NOMO-1 treated with DMSO at 0.1 percent for 48 hours (cell line): ENCODE results near the gene INO80C.

Experiments
- DNase-seq: peaks from one replicate; lab custom pipeline; 2025; ENCODE audit not compliant: unreplicated experiment; lab: John Stamatoyannopoulos, UW

The INO80C gene

DNA sequence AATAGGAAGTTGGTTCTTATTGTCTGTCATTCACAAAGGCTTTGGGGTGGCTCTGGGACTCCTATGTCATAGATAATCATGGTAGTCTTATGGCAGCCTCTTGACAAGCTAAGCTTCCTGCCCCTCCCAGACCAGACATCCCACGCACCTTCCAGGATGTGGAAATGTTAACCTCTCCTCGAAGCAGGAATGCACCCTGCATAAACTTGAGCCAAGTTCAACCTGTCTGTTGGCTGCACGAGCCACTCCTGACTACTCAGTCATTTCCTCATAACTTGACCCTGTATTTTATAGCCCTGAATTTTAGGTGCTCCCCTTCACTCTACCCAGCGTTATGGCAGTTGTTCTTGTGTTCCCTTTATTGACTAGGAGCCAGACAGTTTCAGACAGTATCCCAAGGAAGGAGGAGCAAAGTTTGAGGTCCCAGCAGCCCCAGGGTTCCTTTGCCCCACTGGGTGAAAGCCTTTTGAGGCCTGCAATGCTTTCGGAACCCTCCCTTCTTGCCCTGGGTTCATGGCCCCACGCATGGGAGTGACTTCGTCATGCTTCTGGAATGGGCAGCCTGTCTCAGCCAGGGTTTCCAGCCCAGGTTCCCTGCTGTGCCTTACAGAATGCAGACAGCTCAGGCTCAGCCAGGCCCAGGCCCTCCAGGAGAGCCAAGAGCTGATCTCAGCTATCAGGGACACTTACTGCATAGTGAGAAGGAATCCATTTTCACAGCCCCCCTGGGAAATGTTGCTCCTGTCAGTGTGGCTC, 15.6 kb upstream of the INO80C start:
- DNase-seq: no peak

- DNase-seq: no peak
These were observed 15.0 kb upstream of the INO80C start for GRCh38 chr18:35512761-35513160.

DNA sequence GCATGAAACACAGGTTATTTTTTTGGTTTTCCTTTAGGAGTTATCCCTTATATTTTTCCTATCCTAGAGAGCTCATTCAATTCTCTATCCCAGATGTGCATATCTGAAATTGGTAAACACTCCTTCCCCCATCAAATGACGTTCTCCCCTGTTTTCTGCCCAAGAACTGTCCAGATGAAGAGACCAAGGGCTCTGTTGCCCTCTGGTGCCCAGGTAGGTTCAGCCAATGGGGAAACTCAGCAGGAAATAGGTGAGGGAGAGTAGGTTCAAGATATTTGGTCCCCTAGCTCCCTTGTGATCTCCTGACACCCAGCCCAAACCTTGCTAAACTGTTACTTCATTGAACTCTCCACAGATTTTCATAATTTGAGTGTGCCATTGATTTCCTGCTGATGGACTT, 14.1 kb upstream of the INO80C start:
- DNase-seq: no peak

DNA sequence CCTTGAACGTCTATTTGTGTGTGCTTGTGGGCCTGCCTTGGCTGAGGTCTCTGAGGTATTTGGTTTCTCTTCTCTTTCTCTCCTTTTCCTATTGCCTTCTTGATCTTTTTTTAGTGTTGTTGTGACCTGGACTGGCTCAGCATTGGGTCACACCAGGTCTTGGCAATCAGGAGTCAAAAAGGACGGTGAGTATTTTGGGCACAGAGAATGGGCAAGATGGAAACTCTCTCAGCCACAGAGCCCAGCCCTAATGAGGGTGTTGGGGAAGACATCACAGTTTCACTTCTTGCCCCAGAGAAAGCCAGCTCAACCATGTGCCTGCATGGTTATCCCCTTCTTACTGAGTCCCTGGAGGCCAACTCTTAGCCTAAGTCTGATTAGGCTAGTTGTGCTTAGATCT, 13.7 kb upstream of the INO80C start:
- peak; percentile 35 for DNase-seq

DNA sequence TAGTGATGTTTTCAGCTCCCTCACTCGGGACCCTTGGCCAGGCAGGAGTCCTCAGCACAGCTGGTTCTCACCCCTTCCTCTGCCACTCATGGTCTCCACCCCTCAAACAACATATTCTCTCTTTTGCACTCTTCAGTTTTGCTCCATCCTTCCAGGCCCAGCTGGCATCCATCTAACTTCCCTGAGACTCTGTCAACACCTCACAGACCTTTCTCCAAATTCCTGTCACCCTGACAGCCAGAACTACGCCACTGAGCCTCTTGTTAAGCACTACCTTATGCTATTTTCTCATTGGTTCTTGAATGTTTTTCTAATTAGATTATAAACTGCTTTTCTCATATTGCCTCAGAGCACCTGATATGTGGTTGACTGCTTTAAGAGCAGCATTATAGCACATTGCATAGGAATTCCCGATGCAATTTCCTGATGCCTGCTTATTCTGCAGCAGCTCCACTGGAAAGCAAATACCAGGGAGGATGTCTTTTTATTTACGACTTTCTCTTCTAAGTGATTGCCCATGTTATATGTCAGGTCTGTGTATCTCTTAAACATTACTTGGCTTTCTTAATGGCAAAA, 12.4 kb upstream of the INO80C start:
- DNase-seq: no peak

- no peak for DNase-seq
These were observed 11.1 kb upstream of the INO80C start for GRCh38 chr18:35508746-35509338.

DNA sequence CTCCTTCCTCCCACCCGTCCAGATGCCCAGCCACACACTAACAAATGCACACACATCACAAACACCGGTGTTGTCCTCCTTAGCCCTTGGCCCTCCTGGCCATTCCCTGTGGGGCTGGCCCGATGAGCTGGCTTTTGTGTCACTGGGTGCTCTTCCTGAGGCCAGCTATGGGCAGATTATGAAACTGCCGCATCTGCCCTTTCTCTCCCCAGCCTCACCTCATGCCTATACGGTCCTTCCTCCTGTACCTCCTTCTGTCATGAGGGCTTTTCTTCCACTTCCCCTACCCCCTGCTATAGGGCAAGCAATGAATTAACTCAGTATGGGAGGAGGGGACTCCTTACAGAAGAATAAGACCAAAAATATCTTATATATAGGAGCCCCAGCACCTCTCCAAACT, 10.3 kb upstream of the INO80C start:
- DNase-seq: peak; percentile 3

GRCh38 chr18:35507623-35508022, 9.9 kb upstream of the INO80C start:
- no peak for DNase-seq

- no peak for DNase-seq
These were observed 9.4 kb upstream of the INO80C start for GRCh38 chr18:35507192-35507591.

- no peak for DNase-seq
These were observed 8.4 kb upstream of the INO80C start for GRCh38 chr18:35506024-35506712.

DNA sequence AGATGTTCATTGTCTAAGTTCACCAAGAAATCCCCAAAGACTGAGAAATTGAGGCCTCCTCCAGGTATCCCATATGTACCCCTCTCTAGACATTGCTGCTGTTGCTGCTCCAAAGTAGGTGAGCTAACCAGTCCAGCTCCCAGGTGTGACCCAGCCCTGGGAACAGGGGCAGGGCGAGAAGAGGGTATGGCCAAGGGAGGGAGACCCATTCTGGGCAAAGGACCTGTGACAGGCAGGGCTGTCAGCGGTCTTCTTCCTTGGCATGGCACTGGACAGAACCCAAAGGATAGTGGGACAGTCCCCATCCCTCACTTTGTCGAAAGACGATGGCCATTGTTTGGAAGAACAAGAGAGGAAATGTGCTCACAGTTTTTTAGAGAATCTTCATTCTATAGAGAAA, 7.2 kb upstream of the INO80C start:
- no peak for DNase-seq

DNA sequence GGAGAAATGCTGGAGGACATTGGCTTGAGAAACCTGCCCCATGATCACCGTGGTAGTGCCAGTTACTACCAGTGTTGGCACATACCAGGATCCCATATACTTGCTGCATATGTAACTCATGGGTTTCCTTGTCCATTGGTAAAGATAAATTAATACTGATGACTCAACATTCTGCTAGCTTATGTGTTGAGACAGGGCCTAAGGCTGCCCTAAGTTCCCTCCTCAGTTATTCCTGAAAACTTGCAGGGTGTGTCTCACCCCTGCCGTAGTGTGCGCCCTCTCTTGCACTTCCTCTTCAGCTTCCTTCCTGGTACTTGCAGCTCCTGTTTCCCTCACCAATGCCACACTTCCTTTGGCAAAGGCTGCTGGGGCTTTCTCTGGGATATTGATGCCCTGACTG, 4.3 kb upstream of the INO80C start:
- DNase-seq: peak; percentile 12

GRCh38 chr18:35501369-35501768, 3.6 kb upstream of the INO80C start:
- no peak for DNase-seq

DNA sequence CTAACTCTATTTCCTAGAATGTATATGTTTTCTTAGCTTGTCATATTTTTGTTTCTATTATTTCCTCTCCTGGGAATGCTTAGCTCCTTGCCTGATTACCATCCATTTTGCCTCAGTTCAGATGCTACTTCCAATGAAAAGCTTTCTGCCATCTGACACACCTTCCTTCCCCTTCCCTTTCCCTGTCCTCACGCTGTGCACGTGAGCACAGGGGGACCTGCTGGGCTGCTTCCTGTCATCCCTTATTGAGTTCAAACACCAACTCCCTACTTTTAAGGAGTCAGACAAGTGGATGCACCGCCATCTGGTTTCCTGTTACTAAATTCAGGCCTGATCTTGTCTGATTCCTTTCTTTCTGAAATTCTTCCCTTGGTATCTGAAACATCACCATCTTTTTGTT, 2.4 kb upstream of the INO80C start:
- DNase-seq: no peak

DNA sequence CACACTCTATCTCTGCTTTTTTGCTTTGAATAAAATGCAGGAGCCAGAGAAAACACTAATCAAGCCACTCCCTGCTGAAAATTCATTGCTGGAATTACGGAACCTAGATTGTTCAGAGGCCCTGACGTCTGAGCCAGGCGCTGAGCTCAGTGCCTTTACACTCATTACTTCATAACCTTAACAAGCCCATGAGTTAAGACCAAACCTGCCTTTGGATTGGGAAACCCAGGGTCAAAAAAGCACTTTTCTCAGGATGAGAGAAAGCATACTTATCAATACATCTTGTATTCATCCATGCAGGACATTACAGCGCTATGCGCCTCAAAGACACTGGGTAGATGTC, 762 bp downstream of the INO80C start:
- DNase-seq: no peak

- no peak for DNase-seq
These were observed 2.0 kb downstream of the INO80C start for GRCh38 chr18:35495536-35496314.

DNA sequence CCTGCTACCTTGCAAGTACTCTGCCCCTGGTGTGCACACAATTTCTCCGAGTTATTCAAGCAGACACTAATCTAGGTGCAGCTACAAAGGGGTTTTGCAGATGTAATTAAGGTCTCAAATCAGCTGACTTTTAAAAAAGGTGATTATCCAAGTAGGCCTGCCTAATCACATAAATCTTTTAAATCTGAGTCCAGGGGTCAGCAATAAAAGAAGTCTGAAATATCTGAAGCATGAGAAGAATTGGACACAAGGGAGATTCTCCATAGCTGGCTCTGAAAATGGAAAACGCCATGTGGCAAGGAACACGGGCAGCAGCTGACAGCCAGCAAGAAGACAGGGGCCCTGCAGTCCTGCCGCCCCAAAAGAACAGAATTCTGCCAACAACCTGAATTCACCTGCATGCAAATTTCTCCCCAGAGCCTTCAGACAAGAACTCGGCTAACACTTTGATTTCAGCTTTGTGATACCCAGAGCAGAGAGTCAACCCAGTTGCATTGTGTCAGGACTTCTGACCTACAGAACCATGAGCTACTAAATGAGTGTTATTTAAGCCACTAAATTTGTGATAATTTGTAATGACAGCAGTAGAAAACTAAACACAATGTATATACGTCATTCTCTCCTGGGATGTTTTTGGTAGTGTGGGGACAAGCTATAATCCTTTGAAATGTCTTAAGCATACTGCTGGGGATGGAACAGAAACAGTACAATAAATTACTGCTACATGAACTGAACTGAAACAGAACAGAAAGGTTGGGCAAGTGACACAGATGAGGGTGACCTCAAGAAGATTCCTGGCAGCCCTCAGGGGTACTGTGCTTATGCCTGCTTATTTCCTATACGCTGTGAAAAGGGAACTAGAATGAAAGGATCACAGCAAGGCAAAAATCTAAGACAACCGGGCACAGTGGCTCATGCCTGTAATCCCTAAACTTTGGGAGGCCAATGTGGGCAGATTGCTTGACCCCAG, 3.2 kb downstream of the INO80C start:
- no peak for DNase-seq

GRCh38 chr18:35491700-35492077, 6.1 kb downstream of the INO80C start:
- DNase-seq: no peak

DNA sequence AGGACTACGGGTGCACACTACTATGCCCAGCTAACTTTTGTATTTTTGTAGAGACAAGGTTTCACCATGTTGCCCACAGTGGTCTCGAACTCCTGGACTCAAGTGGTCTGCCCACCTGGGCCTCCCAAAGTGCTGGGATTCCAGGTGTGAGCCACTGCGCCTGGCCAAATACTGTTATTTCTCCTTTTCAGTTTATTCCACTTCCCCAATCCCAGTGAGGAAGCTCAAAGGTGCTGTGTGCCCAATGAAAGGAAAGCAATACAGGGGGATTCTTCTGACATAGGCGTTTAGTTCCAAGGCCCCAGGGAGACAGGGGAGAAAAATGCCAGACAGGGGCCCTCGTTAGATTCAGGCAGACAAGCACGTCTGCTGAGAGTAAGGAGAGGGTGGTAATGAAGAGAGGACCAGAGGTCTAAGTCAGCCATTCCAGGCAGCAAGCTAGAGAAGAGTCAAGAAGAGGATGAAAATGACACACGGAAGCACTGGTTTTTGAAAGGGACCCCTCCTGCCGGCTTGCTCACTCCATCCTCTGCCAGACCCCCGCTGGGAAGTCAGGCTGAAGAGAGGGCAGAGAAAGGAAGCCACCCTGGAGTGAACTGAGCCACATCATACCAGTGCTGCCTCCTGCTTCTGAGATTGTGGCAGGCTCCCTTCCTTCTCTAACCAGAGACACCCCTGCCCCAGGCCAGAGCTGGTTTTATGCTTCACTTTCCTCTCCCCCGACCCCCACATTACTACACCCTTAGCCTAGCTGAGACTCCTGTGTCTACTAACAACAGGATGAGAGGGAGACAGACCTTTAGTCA, 6.7 kb downstream of the INO80C start:
- no peak for DNase-seq
